Activated T-helper 17 cell treated with anti-CD3 and anti-CD28 coated beads, Interleukin-2, amount 50 U/mL, for 72 hours (primary cell): ENCODE measurements around the gene TPCN2. TPM values are rescaled to one million over a fixed set of nuclear protein-coding genes. Genes with fewer than 3 reads are reported as not detected.

ENCODE experiments used
- ATAC-seq: fragments of 150-1000 bp; cut with Tn5 transposase; replicated peaks from 2 replicates; pipeline ENCODE4 v1.10.0; 2021; ENCODE audit warnings: mild to moderate bottlenecking, moderate library complexity
- H3K27ac Mint-ChIP-seq: one replicate; pipeline ENCODE4 v1.8.0; 2022; ENCODE audit warnings: mixed read lengths
- H3K27me3 Mint-ChIP-seq: one replicate; pipeline ENCODE4 v1.8.0; 2022; ENCODE audit warnings: mixed read lengths
- H3K36me3 Mint-ChIP-seq: one replicate; pipeline ENCODE4 v1.8.0; 2022; ENCODE audit warnings: low read depth, mild to moderate bottlenecking, mixed read lengths
- H3K4me1 Mint-ChIP-seq: one replicate; pipeline ENCODE4 v1.8.0; 2022; ENCODE audit warnings: mixed read lengths
- H3K4me3 Mint-ChIP-seq: one replicate; pipeline ENCODE4 v1.8.0; 2022; ENCODE audit warnings: mild to moderate bottlenecking, mixed read lengths
- H3K9me3 Mint-ChIP-seq: one replicate; pipeline ENCODE4 v1.8.0; 2022; ENCODE audit warnings: mixed read lengths
- total RNA-seq, 2 donors: library from RNA; stranded (reverse); gene quantifications; one replicate each; pipeline ENCODE4 v1.2.3, GENCODE V29; 2022

TPCN2 gene
- total RNA-seq, 2 donors from 2014 or later = 12.8 to 15.9 TPM

GRCh38 chr11:69039501-69039900, 9.2 kb upstream of the TPCN2 start:
- no peak overlapping the region for H3K27ac Mint-ChIP-seq
- H3K4me1 Mint-ChIP-seq = no peaks in the 10 kb centered on the region
- H3K4me3 Mint-ChIP-seq = no peak overlapping the region
- no peak for ATAC-seq
- H3K27me3 Mint-ChIP-seq = peaks cover 5% of the 10 kb centered on the region
- H3K9me3 Mint-ChIP-seq = no peaks in the 10 kb centered on the region
- no peaks in the 10 kb centered on the region for H3K36me3 Mint-ChIP-seq

- Mint-ChIP-seq H3K4me1 (no peaks in the 10 kb centered on the region), H3K4me3 (no peak overlapping the region), H3K27ac (no peak overlapping the region), H3K27me3 (peaks cover 5% of the 10 kb centered on the region), H3K9me3 (no peaks in the 10 kb centered on the region), H3K36me3 (no peaks in the 10 kb centered on the region)
- no peak for ATAC-seq
Measured at GRCh38 chr11:69040051-69040450, 8.7 kb upstream of the TPCN2 start.

GRCh38 chr11:69040581-69041260, 8.0 kb upstream of the TPCN2 start:
- Mint-ChIP-seq H3K27ac (no peak overlapping the region), H3K36me3 (no peaks in the 10 kb centered on the region), H3K4me3 (no peak overlapping the region), H3K4me1 (no peaks in the 10 kb centered on the region), H3K9me3 (no peaks in the 10 kb centered on the region), H3K27me3 (peaks cover 5% of the 10 kb centered on the region)
- ATAC-seq = peak; percentile 31

DNA sequence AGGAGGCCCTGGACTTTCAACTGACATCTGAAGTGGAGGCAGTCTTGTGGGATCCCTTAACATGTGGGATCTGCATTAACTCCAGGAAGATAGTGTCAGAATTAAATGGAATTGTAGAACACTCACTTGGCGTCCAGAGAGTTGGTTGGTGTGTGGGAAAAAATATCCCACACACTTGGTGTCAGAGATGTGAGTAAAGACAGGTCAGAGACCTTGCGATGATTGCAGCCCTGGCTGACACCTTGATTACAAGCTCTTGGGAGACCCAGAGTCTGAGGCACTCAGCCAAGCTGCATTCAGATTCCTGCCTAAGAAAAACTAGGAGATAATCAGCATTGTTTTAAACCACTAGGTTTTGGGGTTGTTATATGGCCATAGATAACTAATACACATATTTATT, 7.2 kb upstream of the TPCN2 start:
- no peaks in the 10 kb centered on the region for H3K4me1 Mint-ChIP-seq
- no peak for ATAC-seq
- H3K4me3 Mint-ChIP-seq = no peak overlapping the region
- H3K27ac Mint-ChIP-seq = no peak overlapping the region
- no peaks in the 10 kb centered on the region for H3K27me3 Mint-ChIP-seq
- H3K9me3 Mint-ChIP-seq = no peaks in the 10 kb centered on the region
- H3K36me3 Mint-ChIP-seq = no peaks in the 10 kb centered on the region

- H3K27ac Mint-ChIP-seq = no peak overlapping the region
- ATAC-seq = no peak
- no peaks in the 10 kb centered on the region for H3K9me3 Mint-ChIP-seq
- H3K36me3 Mint-ChIP-seq = no peaks in the 10 kb centered on the region
- H3K4me1 Mint-ChIP-seq = no peaks in the 10 kb centered on the region
- H3K4me3 Mint-ChIP-seq = no peak overlapping the region
- H3K27me3 Mint-ChIP-seq = no peaks in the 10 kb centered on the region
Measured at GRCh38 chr11:69044111-69045013, 4.4 kb upstream of the TPCN2 start.

- no peaks in the 10 kb centered on the region for H3K27me3 Mint-ChIP-seq
- H3K9me3 Mint-ChIP-seq = no peaks in the 10 kb centered on the region
- H3K4me1 Mint-ChIP-seq = no peaks in the 10 kb centered on the region
- no peaks in the 10 kb centered on the region for H3K36me3 Mint-ChIP-seq
- ATAC-seq = peak; percentile 29
- peak overlapping the region; percentile 76 for H3K27ac Mint-ChIP-seq
- H3K4me3 Mint-ChIP-seq = peak overlapping the region; percentile 70
Measured at GRCh38 chr11:69048031-69048693, 570 bp upstream of the TPCN2 start.

DNA sequence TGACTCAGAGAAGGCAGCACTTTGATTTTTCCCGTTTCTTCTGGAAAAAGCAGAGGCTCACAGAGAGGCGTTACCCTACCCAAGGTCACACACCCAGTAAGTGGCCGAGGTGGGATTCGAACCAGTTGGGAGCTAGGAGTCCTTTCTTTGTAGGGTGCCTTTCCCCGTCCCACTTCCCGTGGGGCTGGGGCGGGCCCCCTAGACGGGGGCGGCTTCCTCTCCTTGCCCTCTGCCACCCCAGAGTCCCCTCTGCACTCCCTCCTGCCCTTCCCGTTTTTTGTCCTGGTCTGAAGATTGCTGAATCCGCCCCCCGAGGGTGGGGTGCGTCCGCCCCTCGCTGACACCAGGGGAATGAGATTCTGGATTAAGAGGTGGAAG, 747 bp downstream of the TPCN2 start:
- Mint-ChIP-seq H3K36me3 (no peaks in the 10 kb centered on the region), H3K27ac (peak overlapping the region; percentile 81), H3K9me3 (no peaks in the 10 kb centered on the region), H3K27me3 (no peaks in the 10 kb centered on the region), H3K4me3 (peak overlapping the region; percentile 75), H3K4me1 (no peaks in the 10 kb centered on the region)
- no peak for ATAC-seq

DNA sequence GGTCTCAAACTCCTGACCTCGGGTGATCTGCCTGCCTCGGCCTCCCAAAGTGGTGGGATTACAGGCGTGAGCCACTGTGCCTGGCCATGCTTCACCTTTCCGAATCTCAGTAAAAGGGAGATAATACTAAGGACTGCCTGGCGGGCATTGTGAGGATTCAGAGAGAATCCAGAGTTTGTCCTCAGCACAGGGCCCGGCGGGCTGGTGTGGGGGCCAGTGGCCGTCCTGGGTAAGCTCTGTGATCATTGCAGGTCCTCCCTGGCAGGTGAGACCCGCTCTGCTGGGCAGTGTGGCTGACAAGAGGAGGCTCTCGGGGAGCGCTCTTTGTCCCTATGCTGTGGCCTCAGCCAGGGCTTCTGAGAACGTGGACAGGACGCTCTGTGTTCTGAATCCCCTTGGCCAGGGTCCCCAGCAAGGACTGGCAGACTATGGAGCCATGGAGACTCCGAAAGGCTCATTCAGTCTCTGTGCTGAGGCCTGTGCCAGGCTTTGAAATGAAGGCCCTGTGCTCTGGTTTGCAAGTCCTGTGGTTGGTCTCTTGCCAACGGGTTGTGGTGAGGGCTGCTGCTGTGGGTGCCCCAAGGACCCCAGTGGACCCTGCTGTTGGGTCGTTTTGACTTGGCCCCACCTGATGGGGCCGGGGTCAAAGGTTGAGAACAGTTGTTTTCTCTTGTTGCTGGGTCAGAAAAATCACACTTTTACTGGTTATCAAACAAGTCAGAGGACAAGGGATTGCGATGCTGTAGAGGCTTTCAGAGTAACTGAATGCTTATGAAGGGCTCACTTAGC, 2.1 kb downstream of the TPCN2 start:
- Mint-ChIP-seq H3K27me3 (no peaks in the 10 kb centered on the region), H3K9me3 (no peaks in the 10 kb centered on the region), H3K27ac (no peak overlapping the region), H3K4me3 (peak overlapping the region; percentile 75), H3K36me3 (no peaks in the 10 kb centered on the region), H3K4me1 (no peaks in the 10 kb centered on the region)
- no peak for ATAC-seq

DNA sequence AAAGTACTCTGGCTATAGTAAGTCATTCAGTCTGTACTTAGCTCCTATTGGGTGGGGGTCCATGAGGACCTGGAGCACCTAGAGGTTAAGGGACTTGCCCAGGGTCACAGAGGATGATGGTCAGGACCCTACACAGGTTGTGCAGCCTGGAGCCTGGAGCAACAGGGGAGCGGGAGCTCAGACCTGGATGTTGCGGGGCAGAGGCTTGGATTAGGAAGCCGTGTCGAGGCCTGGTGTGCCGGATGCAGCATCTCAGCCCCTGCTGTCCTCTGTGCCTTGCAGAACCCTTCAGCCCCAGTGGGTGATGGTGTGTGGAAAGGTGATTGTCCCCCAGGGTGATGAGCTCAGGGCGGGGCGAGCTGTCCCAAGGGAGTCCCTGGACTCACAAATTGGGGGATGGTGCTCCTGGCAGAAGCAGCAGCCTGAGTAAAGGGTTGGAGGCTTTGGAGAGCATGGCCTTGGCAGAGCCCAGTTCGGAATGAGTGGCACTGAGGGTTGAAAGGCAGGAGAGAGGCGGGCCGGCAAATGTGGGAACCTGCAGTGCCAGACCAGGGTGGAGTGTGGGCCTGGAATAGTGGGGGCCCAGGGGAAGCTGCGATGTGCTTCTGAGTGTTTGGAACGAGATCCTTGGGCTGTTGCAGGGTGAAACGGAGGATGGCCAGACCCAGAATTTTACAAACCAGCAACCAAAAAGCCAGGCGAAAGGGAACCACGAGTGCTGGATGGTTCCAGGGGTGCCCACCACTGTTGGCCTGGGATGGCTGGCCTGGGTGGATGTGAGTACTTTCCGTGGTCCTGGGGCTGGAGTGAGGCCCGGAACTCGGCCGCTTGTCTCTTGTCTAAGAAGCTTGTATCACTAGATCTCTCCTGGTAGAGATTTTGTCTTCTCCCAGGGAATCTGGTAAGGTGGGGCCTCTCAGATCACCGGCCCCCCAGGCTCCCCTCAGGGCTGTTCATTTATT, 2.9 kb downstream of the TPCN2 start:
- H3K27ac Mint-ChIP-seq = no peak overlapping the region
- no peaks in the 10 kb centered on the region for H3K4me1 Mint-ChIP-seq
- H3K36me3 Mint-ChIP-seq = no peaks in the 10 kb centered on the region
- no peak overlapping the region for H3K4me3 Mint-ChIP-seq
- ATAC-seq = no peak
- H3K27me3 Mint-ChIP-seq = no peaks in the 10 kb centered on the region
- no peaks in the 10 kb centered on the region for H3K9me3 Mint-ChIP-seq

DNA sequence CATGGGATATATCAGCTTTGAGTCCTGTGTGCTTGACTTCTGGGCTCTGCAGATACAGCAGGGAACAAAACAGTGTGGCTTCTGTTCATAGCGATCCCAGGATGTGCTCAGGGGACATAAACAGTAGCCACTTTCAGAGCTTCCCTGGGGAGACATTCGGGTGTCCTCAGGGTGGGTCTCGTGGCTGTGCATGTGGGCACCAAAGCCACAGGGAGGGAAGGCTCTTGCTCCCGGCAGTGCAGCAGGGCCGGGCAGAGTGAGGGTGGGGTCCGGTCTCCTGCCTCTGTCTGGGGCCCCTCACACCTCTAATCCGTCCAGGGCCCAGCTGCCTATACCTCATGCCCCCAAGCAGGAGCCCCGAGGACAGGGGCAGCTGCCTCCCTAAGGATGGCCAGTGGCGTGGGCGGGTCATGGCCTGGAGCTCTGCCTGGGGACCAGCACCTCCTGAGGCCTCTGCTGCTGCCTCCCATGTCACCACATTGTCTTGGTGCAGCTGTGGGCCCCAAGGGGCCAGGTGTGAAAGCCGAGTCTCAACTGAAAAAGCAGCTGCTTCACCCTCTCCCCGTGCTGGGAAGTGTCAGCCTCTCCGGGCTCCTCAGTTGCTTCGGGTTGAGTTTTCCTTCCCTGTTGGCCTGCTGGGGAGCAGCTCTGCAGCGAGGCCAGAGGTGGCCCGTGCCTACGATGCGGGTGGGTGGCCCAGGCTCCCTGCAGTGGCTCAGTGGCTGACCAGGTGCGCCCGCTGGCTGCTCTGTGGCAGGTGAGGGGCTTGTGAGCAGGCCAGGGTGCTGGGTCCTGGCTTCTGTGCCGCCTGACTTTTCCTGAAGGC, 3.8 kb downstream of the TPCN2 start:
- no peaks in the 10 kb centered on the region for H3K36me3 Mint-ChIP-seq
- no peaks in the 10 kb centered on the region for H3K9me3 Mint-ChIP-seq
- no peaks in the 10 kb centered on the region for H3K27me3 Mint-ChIP-seq
- no peaks in the 10 kb centered on the region for H3K4me1 Mint-ChIP-seq
- no peak for ATAC-seq
- H3K4me3 Mint-ChIP-seq = no peak overlapping the region
- no peak overlapping the region for H3K27ac Mint-ChIP-seq

DNA sequence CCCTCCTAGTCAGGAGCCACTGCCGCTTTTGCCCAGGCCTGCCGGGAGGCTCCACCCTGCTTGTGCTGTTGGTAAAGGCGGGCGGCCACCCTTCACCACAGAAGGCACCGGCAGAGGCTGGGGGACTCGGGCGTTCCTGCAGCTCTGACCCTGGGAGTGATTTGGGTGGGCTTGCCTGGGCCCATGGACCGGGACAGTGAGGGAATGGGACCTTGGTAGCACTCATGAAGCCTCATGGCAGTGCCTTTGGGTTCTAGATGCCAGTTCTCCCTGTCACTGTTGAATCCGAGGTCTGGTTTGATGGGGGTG, 4.4 kb downstream of the TPCN2 start:
- no peaks in the 10 kb centered on the region for H3K4me1 Mint-ChIP-seq
- no peaks in the 10 kb centered on the region for H3K27me3 Mint-ChIP-seq
- no peak overlapping the region for H3K4me3 Mint-ChIP-seq
- H3K9me3 Mint-ChIP-seq = no peaks in the 10 kb centered on the region
- ATAC-seq = no peak
- no peak overlapping the region for H3K27ac Mint-ChIP-seq
- no peaks in the 10 kb centered on the region for H3K36me3 Mint-ChIP-seq

DNA sequence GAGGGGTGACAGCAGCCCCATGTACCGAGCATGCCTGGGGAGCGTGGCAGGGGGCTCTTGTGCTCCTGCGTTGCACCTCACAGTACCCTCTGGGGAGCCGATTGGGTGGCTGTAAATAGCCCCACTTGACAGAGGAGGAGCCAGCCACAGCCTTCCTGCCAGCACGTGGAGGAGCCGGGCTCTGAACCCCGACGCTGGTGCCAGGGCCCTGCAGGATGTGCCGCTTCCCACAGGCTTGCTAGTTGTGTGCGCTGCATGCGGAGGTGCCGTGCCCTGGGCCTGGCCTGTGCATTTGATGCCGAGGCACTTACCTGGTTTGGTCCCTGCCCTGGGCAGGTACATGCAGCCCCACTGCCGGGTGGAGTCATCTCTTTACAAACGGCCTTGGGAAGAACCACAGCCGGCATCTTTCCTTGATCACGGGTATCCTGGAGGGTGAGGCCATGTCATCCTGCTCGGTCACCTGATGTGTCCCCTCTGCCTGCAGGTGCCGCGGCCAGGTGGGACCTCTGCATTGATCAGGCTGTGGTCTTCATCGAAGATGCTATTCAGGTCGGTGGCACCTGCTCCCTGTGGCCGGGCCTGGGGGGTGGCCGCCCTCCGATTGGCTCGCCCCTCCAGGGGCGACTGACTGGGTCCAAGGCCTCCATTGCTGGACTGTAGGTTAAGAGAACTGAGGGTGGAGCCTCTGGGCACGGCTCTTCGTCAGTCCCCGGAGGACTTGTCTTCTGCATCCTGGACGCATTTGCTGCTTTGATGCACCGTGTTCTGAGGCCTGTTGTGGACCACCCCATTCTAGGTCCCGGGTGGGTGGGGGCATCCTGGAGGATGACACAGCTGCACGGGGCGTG, 5.0 kb downstream of the TPCN2 start:
- Mint-ChIP-seq H3K27me3 (no peaks in the 10 kb centered on the region), H3K4me1 (no peaks in the 10 kb centered on the region), H3K4me3 (no peak overlapping the region), H3K9me3 (no peaks in the 10 kb centered on the region), H3K27ac (no peak overlapping the region), H3K36me3 (no peaks in the 10 kb centered on the region)
- no peak for ATAC-seq
